NCI-H460 (cell line): ENCODE data around the gene TMEM120B. TPM values are rescaled to one million over a fixed set of nuclear protein-coding genes. Genes with fewer than 3 reads are reported as not detected.

Experiments
- DNase-seq: peaks from one replicate; pipeline ENCODE4 v3.0.0-alpha.2; 2016; ENCODE audit warnings: low read depth; ENCODE audit errors: extremely low read depth
- total RNA-seq: library from RNA; depleted of rRNA; stranded (reverse); fragments of >200 nt; shearing (Covaris generic); gene quantifications from 2 replicates; pipeline ENCODE4 v1.2.3, GENCODE V29; 2014; rRNA removed

Gene TMEM120B
- total RNA-seq, 1 experiment from 2014 or later, result 11.8 TPM

GRCh38 chr12:121829250-121829918 is 116.8 kb downstream of the TMEM120B start:
- DNase-seq, result no peak

- DNase-seq, result no peak
Measured at GRCh38 chr12:121830134-121830533, 117.6 kb downstream of the TMEM120B start.

DNA sequence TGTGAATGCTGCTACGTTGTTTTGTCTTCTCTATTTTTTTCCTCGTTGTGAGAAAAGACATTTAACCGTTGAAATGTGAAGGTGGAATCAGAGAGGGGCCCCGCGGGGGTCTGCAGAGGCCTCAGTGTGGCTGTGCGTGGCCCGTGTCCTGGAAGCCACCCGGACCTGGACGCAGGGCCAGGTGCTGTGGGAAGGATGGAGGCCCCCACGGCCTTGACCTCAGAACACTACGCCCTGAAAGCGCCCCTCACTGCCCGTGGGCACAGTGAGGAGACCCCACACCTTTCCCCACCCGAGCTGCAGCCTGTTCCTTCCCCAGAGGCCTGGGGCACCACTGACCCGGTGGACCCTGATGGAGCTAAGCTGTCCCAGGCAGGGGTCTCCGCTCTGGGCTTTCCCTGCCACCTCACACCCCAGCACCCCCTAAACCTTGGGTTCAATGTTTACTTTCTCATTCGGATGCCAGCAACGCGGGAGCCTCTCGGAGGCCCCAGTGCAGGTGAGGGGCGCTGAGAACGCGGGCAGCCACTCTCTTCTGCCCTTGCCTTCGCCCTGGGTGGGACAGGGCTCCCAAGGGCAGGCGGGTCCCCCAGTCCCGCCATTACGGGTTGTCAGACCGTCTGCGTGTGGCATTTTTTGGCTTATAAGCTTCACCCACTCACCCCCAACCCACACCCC is 118.2 kb downstream of the TMEM120B start:
- DNase-seq, result no peak

Other genes starting within 250 kb of the TMEM120B start
- 16.9 and 19.5 TPM in 2 replicates for gene KDM2B, start 131.7 kb upstream of the TMEM120B start, total RNA-seq
- 12.6 and 16.4 TPM in 2 replicates for gene ORAI1, start 86.2 kb upstream of the TMEM120B start, total RNA-seq
- gene MORN3, start 43.1 kb upstream of the TMEM120B start, total RNA-seq, result 0.12 and 0.15 TPM in 2 replicates
- gene RHOF, start 80.9 kb downstream of the TMEM120B start, total RNA-seq, result 43.9 and 44.5 TPM in 2 replicates
- 4.0 and 4.8 TPM in 2 replicates for gene SETD1B, start 91.3 kb downstream of the TMEM120B start, total RNA-seq
- 0.22 and 1.5 TPM in 2 replicates for gene HPD, start 146.1 kb downstream of the TMEM120B start, total RNA-seq
- gene PSMD9, start 176.0 kb downstream of the TMEM120B start, total RNA-seq, result 67.0 and 75.7 TPM in 2 replicates
- gene CFAP251, start 205.8 kb downstream of the TMEM120B start, total RNA-seq, result 4.9 and 5.0 TPM in 2 replicates